HepG2 (cell line): ENCODE data around the gene ANXA3. TPM values are rescaled to one million over a fixed set of nuclear protein-coding genes. Genes with fewer than 3 reads are reported as not detected.

ENCODE experiments used
- ATAC-seq: fragments of 200-7000 bp; cut with Tn5 transposase; 3 replicates; pipeline ENCODE4 v1.9.1; 2020; ENCODE audit warnings: mild to moderate bottlenecking, moderate library complexity
- BruUV-seq: library from RNA; stranded (reverse); fragments of 400-500 nt; replicated peaks from 2 replicates; lab custom pipeline; 2021; lab: Mats Ljungman, UMichigan
- CTCF ChIA-PET: fragments of 300-600 bp; formaldehyde crosslinking; extraction: SDS; loops from one replicate; lab custom pipeline; 2021; ENCODE audit warnings: low total read pairs, inconsistent platforms, low intra/inter-chr PET ratio; lab: Yijun Ruan, JAX
- POLR2A ChIA-PET: fragments of 350-600 bp; sonication (Branson Sonifier 250); formaldehyde crosslinking; loops from one replicate; lab custom pipeline; 2020; ENCODE audit warnings: antibody characterized with exemption, inconsistent platforms; lab: Yijun Ruan, JAX
- DNase-seq: peaks from one replicate; pipeline ENCODE4 v3.0.0-alpha.2; 2015; ENCODE audit warnings: low spot score
- FAIRE-seq: peaks from 3 replicates; lab custom pipeline; 2011; peaks lifted over from hg19 to GRCh38; lab: Jason Lieb, UNC
- H2AFZ ChIP-seq: one replicate; pipeline ENCODE4 v1.6.1; 2011; ENCODE audit warnings: low read length, inconsistent platforms
- H3K27ac ChIP-seq: fragments of 300-600 bp; 3 replicates; pipeline ENCODE4 v1.8.0; 2011; ENCODE audit warnings: mixed run types, mild to moderate bottlenecking, mixed read lengths, low read length, inconsistent platforms; ENCODE audit not compliant: insufficient read depth; ENCODE audit errors: extremely low read length
- H3K27me3 ChIP-seq, 2 experiments: fragments of 200-600 bp in 1 of 2; 2 replicates in 1 of 2; 3 replicates in 1 of 2; pipeline versions ENCODE4 v1.6.0 to v1.8.0; 2011; ENCODE audit warnings: low read length in 2 of 2, mild to moderate bottlenecking in 2 of 2, moderate library complexity in 2 of 2, inconsistent platforms in 1 of 2; ENCODE audit not compliant: insufficient read depth in 2 of 2, control insufficient read depth in 1 of 2
- H3K36me3 ChIP-seq, 2 experiments: fragments of 200-600 bp in 1 of 2; replicated peaks in 1 of 2; 2 replicates in 1 of 2; 3 replicates in 1 of 2; pipeline versions ENCODE4 v1.5.1 to v1.8.0; 2011; ENCODE audit warnings: low read length in 2 of 2, inconsistent platforms in 1 of 2; ENCODE audit not compliant: insufficient read depth in 2 of 2, control insufficient read depth in 1 of 2
- H3K4me1 ChIP-seq: 2 replicates; pipeline ENCODE4 v1.5.1; 2012; ENCODE audit warnings: low read length, inconsistent platforms; ENCODE audit not compliant: insufficient read depth
- H3K4me2 ChIP-seq: 2 replicates; pipeline ENCODE4 v1.6.0; 2011; ENCODE audit warnings: low read depth, low read length, inconsistent platforms
- H3K4me3 ChIP-seq, 3 experiments: fragments of 200-600 bp in 1 of 3; sonication (generic), shearing (Covaris generic) in 1 of 3; replicated peaks in 1 of 3; 2 replicates each; pipeline ENCODE4 v1.5.1; 2011 to 2016; ENCODE audit warnings: low read length in 3 of 3, inconsistent platforms in 2 of 3, low read depth in 2 of 3, mild to moderate bottlenecking in 2 of 3, control low read depth in 1 of 3, mixed read lengths in 1 of 3; ENCODE audit not compliant: insufficient read depth in 1 of 3
- H3K79me2 ChIP-seq: one replicate; pipeline ENCODE4 v1.6.1; 2011; ENCODE audit warnings: low read length, inconsistent platforms; ENCODE audit not compliant: insufficient read depth
- H3K9ac ChIP-seq: 2 replicates; pipeline ENCODE4 v1.6.0; 2011; ENCODE audit warnings: mild to moderate bottlenecking, low read depth, low read length, inconsistent platforms; ENCODE audit not compliant: insufficient read depth
- H3K9me3 ChIP-seq: 2 replicates; pipeline ENCODE4 v1.5.1; 2012; ENCODE audit warnings: mild to moderate bottlenecking, low read length
- H4K20me1 ChIP-seq: 2 replicates; pipeline ENCODE4 v1.6.0; 2011; ENCODE audit warnings: inconsistent platforms, mild to moderate bottlenecking, low read length, moderate library complexity; ENCODE audit not compliant: insufficient read depth
- FOSL2 ChIP-seq: sonication (generic); formaldehyde crosslinking; IDR thresholded peaks from 2 replicates; pipeline ENCODE4 v1.4.0; 2020; ENCODE audit warnings: missing genetic modification reagents
- HDAC6 ChIP-seq: fragments of 200-600 bp; sonication (generic); IDR thresholded peaks from 2 replicates; pipeline ENCODE4 v1.7.0; 2017; ENCODE audit warnings: mild to moderate bottlenecking, antibody characterized with exemption, low read length, low read depth
- PRDM15 ChIP-seq: sonication (generic); formaldehyde crosslinking; IDR thresholded peaks from 2 replicates; pipeline ENCODE4 v1.4.0; 2020; ENCODE audit warnings: missing genetic modification reagents
- SYNCRIP ChIP-seq: fragments of 200-400 bp; formaldehyde crosslinking; IDR thresholded peaks from 2 replicates; pipeline ENCODE4 v1.6.1; 2018; ENCODE audit warnings: mild to moderate bottlenecking, low read depth, low read length; ENCODE audit not compliant: insufficient read depth
- WGBS: methylation state at CpG from one replicate; pipeline ENCODE4 v1.1.6; 2017; ENCODE audit warnings: low lambda C conversion rate; 5-methylcytosine and 5-hydroxymethylcytosine counted together
- in situ Hi-C: cut with HindIII; loops from 2 replicates; pipeline ENCODE4 v1.10.0; 2017; ENCODE audit warnings: low pct_unique_long_range_greater_than_20kb; ENCODE audit not compliant: extremely low pct_ligation_motif_present
- intact Hi-C: fragments of 100-400 bp; cut with micrococcal nuclease; formaldehyde crosslinking; loops from one replicate; pipeline ENCODE4 v1.10.0; 2022; ENCODE audit not compliant: unreplicated experiment
- polyA plus RNA-seq, 8 experiments: library from polyadenylated mRNA; depleted of rRNA in 3 of 8; stranded (reverse) in 7 of 8; unstranded in 1 of 8; fragments of >200 nt; fragmentation: Illumina TruSeq in 4 of 8; extraction: Trizol in 4 of 8; gene quantifications; 2 replicates each; pipeline versions ENCODE4 v1.2.1 to v1.2.3, GENCODE V29; 2011 to 2016; ENCODE audit warnings: low read depth in 4 of 8, missing spikeins in 1 of 8, mixed read lengths in 1 of 8; ENCODE audit not compliant: insufficient read depth in 1 of 8
- total RNA-seq, 5 experiments: library from RNA; depleted of rRNA; stranded (reverse); fragments of >200 nt; fragmentation: Illumina TruSeq; extraction: Trizol; gene quantifications; 2 replicates each; pipeline ENCODE4 v1.2.3, GENCODE V29; 2016; ENCODE audit warnings: low read depth in 1 of 5

The ANXA3 gene
- total and polyA plus RNA-seq, 2 of the 13 experiments (the other 11 are each of a cell fraction or from before 2014, with no cell fraction given), result 6.5 to 6.9 TPM

GRCh38 chr4:78560296-78560963 is 8.9 kb downstream of the ANXA3 start:
- BruUV-seq, result no TSS peak
- H3K9ac ChIP-seq, result no peak overlapping the region
- ATAC-seq (no peak), FAIRE-seq (no peak), DNase-seq (no peak)
- H3K4me1 ChIP-seq, result peaks cover 12% of the 10 kb centered on the region
- H3K27ac ChIP-seq, result no peak overlapping the region
- H3K4me2 ChIP-seq, result no peak overlapping the region
- no peak overlapping the region for H2AFZ ChIP-seq
- H3K9me3 ChIP-seq, result no peaks in the 10 kb centered on the region
- intact Hi-C loops (no loop called here), in situ Hi-C loops (no loop called here)
- no peak overlapping the region for H3K4me3 ChIP-seq
- ChIA-PET POLR2A (no interaction called here), CTCF (no interaction called here)
- WGBS, result 75% methylated on average over 2 of the region's 2 CpGs
- TF ChIP-seq PRDM15 (CRISPR knock-in tag), result no peak
- TF ChIP-seq SYNCRIP, result no peak
- no peak for TF ChIP-seq HDAC6
- 0 out of 2 replicates have a peak, but pooled peaks have one; percentile 14 for TF ChIP-seq FOSL2 (CRISPR knock-in tag)
- no peaks in the 10 kb centered on the region for H4K20me1 ChIP-seq
- H3K79me2 ChIP-seq, result no peaks in the 10 kb centered on the region
- no peaks in the 10 kb centered on the region for H3K36me3 ChIP-seq
- no peaks in the 10 kb centered on the region for H3K27me3 ChIP-seq
